IPS-18a (cell line): ENCODE measurements around the gene CLNK.

Experiments used
- H3K27ac ChIP-seq: one replicate; pipeline ENCODE4 v1.5.1; 2013; ENCODE audit warnings: low read length
- H3K27me3 ChIP-seq: one replicate; pipeline ENCODE4 v1.6.1; 2013; ENCODE audit warnings: mild to moderate bottlenecking, low read length; ENCODE audit not compliant: control insufficient read depth, insufficient read depth
- H3K36me3 ChIP-seq: one replicate; pipeline ENCODE4 v1.6.1; 2013; ENCODE audit warnings: low read depth, low read length; ENCODE audit not compliant: control insufficient read depth
- H3K4me1 ChIP-seq: one replicate; pipeline ENCODE4 v1.6.1; 2013; ENCODE audit warnings: low read depth, low read length; ENCODE audit not compliant: control insufficient read depth
- H3K4me3 ChIP-seq: one replicate; pipeline ENCODE4 v1.5.1; 2013; ENCODE audit warnings: low read length
- H3K9ac ChIP-seq: one replicate; pipeline ENCODE4 v1.6.1; 2013; ENCODE audit warnings: mild to moderate bottlenecking, low read length, moderate library complexity
- H3K9me3 ChIP-seq: one replicate; pipeline ENCODE4 v1.6.1; 2013; ENCODE audit warnings: low read depth, low read length; ENCODE audit not compliant: control insufficient read depth

The CLNK gene

GRCh38 chr4:10722957-10723356, 38.4 kb upstream of the CLNK start:
- H3K9ac ChIP-seq, result no peak overlapping the region
- no peak overlapping the region for H3K4me3 ChIP-seq
- no peaks in the 10 kb centered on the region for H3K9me3 ChIP-seq
- H3K27me3 ChIP-seq, result no peaks in the 10 kb centered on the region
- H3K27ac ChIP-seq, result no peak overlapping the region
- H3K36me3 ChIP-seq, result no peaks in the 10 kb centered on the region
- H3K4me1 ChIP-seq, result peaks cover 4% of the 10 kb centered on the region

- Histone ChIP-seq H3K4me3 (no peak overlapping the region), H3K9ac (no peak overlapping the region), H3K36me3 (no peaks in the 10 kb centered on the region), H3K27ac (no peak overlapping the region), H3K27me3 (no peaks in the 10 kb centered on the region), H3K9me3 (no peaks in the 10 kb centered on the region), H3K4me1 (peaks cover under 1% of the 10 kb centered on the region)
These were observed 37.0 kb upstream of the CLNK start for GRCh38 chr4:10721616-10722015.

- H3K4me1 ChIP-seq, result no peaks in the 10 kb centered on the region
These were observed 31.6 kb upstream of the CLNK start for GRCh38 chr4:10716163-10716562.

GRCh38 chr4:10715696-10716095, 31.1 kb upstream of the CLNK start:
- Histone ChIP-seq H3K27me3 (no peaks in the 10 kb centered on the region), H3K27ac (no peak overlapping the region), H3K4me1 (no peaks in the 10 kb centered on the region), H3K4me3 (no peak overlapping the region), H3K9ac (no peak overlapping the region), H3K9me3 (no peaks in the 10 kb centered on the region), H3K36me3 (no peaks in the 10 kb centered on the region)

More at GRCh38 chr4:10716163-10716562, 31.6 kb upstream of the CLNK start:
- no peaks in the 10 kb centered on the region for H3K36me3 ChIP-seq
- H3K4me3 ChIP-seq, result no peak overlapping the region
- H3K27ac ChIP-seq, result no peak overlapping the region
- H3K9me3 ChIP-seq, result no peaks in the 10 kb centered on the region
- no peaks in the 10 kb centered on the region for H3K27me3 ChIP-seq
- no peak overlapping the region for H3K9ac ChIP-seq

GRCh38 chr4:10715135-10715534, 30.6 kb upstream of the CLNK start:
- H3K4me3 ChIP-seq, result no peak overlapping the region
- no peaks in the 10 kb centered on the region for H3K9me3 ChIP-seq
- H3K27me3 ChIP-seq, result no peaks in the 10 kb centered on the region
- no peak overlapping the region for H3K9ac ChIP-seq
- H3K4me1 ChIP-seq, result no peaks in the 10 kb centered on the region
- no peaks in the 10 kb centered on the region for H3K36me3 ChIP-seq
- H3K27ac ChIP-seq, result no peak overlapping the region

GRCh38 chr4:10713591-10713990, 29.0 kb upstream of the CLNK start:
- Histone ChIP-seq H3K9ac (no peak overlapping the region), H3K27me3 (no peaks in the 10 kb centered on the region), H3K36me3 (no peaks in the 10 kb centered on the region), H3K27ac (no peak overlapping the region), H3K9me3 (no peaks in the 10 kb centered on the region), H3K4me3 (no peak overlapping the region), H3K4me1 (no peaks in the 10 kb centered on the region)

- Histone ChIP-seq H3K27ac (no peak overlapping the region), H3K4me1 (no peaks in the 10 kb centered on the region), H3K9ac (no peak overlapping the region), H3K27me3 (no peaks in the 10 kb centered on the region), H3K9me3 (no peaks in the 10 kb centered on the region), H3K4me3 (no peak overlapping the region), H3K36me3 (no peaks in the 10 kb centered on the region)
These were observed 21.7 kb upstream of the CLNK start for GRCh38 chr4:10706236-10706635.

GRCh38 chr4:10704430-10704810, 19.9 kb upstream of the CLNK start:
- Histone ChIP-seq H3K4me1 (no peaks in the 10 kb centered on the region), H3K4me3 (no peak overlapping the region), H3K27ac (no peak overlapping the region), H3K9ac (no peak overlapping the region), H3K9me3 (no peaks in the 10 kb centered on the region), H3K36me3 (no peaks in the 10 kb centered on the region), H3K27me3 (no peaks in the 10 kb centered on the region)

GRCh38 chr4:10703766-10704429, 19.3 kb upstream of the CLNK start:
- H3K27ac ChIP-seq, result no peak overlapping the region
- no peaks in the 10 kb centered on the region for H3K9me3 ChIP-seq
- no peak overlapping the region for H3K4me3 ChIP-seq
- no peak overlapping the region for H3K9ac ChIP-seq
- H3K4me1 ChIP-seq, result no peaks in the 10 kb centered on the region
- H3K27me3 ChIP-seq, result no peaks in the 10 kb centered on the region
- H3K36me3 ChIP-seq, result no peaks in the 10 kb centered on the region

GRCh38 chr4:10703156-10703555, 18.6 kb upstream of the CLNK start:
- Histone ChIP-seq H3K9me3 (no peaks in the 10 kb centered on the region), H3K27ac (no peak overlapping the region), H3K4me1 (no peaks in the 10 kb centered on the region), H3K9ac (no peak overlapping the region), H3K27me3 (no peaks in the 10 kb centered on the region), H3K36me3 (no peaks in the 10 kb centered on the region), H3K4me3 (no peak overlapping the region)

- no peaks in the 10 kb centered on the region for H3K4me1 ChIP-seq
- no peaks in the 10 kb centered on the region for H3K36me3 ChIP-seq
- no peaks in the 10 kb centered on the region for H3K27me3 ChIP-seq
- H3K9me3 ChIP-seq, result no peaks in the 10 kb centered on the region
- H3K9ac ChIP-seq, result no peak overlapping the region
- no peak overlapping the region for H3K27ac ChIP-seq
- no peak overlapping the region for H3K4me3 ChIP-seq
These were observed 17.3 kb upstream of the CLNK start for GRCh38 chr4:10701702-10702460.

GRCh38 chr4:10701161-10701560, 16.6 kb upstream of the CLNK start:
- no peaks in the 10 kb centered on the region for H3K9me3 ChIP-seq
- H3K4me1 ChIP-seq, result no peaks in the 10 kb centered on the region

More at GRCh38 chr4:10701161-10701560, 16.6 kb upstream of the CLNK start:
- no peak overlapping the region for H3K4me3 ChIP-seq
- no peaks in the 10 kb centered on the region for H3K27me3 ChIP-seq
- no peaks in the 10 kb centered on the region for H3K36me3 ChIP-seq
- H3K27ac ChIP-seq, result no peak overlapping the region
- no peak overlapping the region for H3K9ac ChIP-seq
